Peyer's patch (tissue), 4 donors: Measurements from ENCODE around the gene OBSCN.

Experiments
- CTCF ChIP-seq, 6 experiments: fragments of 450-650 bp in 4 of 6; fragments of 200-600 bp in 2 of 6; sonication (generic) in 1 of 6; IDR thresholded peaks; one replicate each; pipeline ENCODE4 v1.5.1; 2017 to 2019; ENCODE audit warnings: antibody characterized with exemption in 6 of 6, mild to moderate bottlenecking in 3 of 6, moderate library complexity in 1 of 6
- POLR2A ChIP-seq, 2 donors: fragments of 450-650 bp; IDR thresholded peaks; one replicate each; pipeline ENCODE4 v1.5.1; 2017; ENCODE audit warnings: antibody characterized with exemption in 2 of 2, mild to moderate bottlenecking in 2 of 2, moderate library complexity in 2 of 2

GRCh38 chr1:228165372-228166169 lies 42.3 kb upstream of the OBSCN start, which contains the start of gene IBA57:
- TF ChIP-seq POLR2A (IDR thresholded peaks at IDR 0.05), result peak; percentile 78 to 97
- peak; percentile 88 to 100 (median 98) for TF ChIP-seq CTCF (IDR thresholded peaks at IDR 0.05)
